Thyroid gland (tissue), 4 donors: ENCODE results near the gene ACER2.

Source experiments
- CTCF ChIP-seq, 6 experiments: fragments of 200-600 bp in 3 of 6; fragments of 450-650 bp in 3 of 6; sonication (generic) in 3 of 6; IDR thresholded peaks; one replicate each; pipeline ENCODE4 v1.5.1; 2016 to 2019; ENCODE audit warnings: antibody characterized with exemption in 6 of 6, mild to moderate bottlenecking in 2 of 6, inconsistent platforms in 1 of 6, moderate library complexity in 1 of 6
- POLR2A ChIP-seq, 2 donors: fragments of 450-650 bp; IDR thresholded peaks; one replicate each; pipeline ENCODE4 v1.6.1; 2017; ENCODE audit warnings: antibody characterized with exemption in 2 of 2, mild to moderate bottlenecking in 2 of 2, moderate library complexity in 1 of 2

GRCh38 chr9:19379697-19380046, 29.1 kb upstream of the ACER2 start:
- no peak for TF ChIP-seq POLR2A (IDR thresholded peaks at IDR 0.05)
- no peak for TF ChIP-seq CTCF (IDR thresholded peaks at IDR 0.05)
